ENCODE data around the gene BPIFB4. TPM values are rescaled to one million over a fixed set of nuclear protein-coding genes. Genes with fewer than 3 reads are reported as not detected.

The BPIFB4 gene
- total and polyA plus RNA-seq, 11 donors = not detected

DNA sequence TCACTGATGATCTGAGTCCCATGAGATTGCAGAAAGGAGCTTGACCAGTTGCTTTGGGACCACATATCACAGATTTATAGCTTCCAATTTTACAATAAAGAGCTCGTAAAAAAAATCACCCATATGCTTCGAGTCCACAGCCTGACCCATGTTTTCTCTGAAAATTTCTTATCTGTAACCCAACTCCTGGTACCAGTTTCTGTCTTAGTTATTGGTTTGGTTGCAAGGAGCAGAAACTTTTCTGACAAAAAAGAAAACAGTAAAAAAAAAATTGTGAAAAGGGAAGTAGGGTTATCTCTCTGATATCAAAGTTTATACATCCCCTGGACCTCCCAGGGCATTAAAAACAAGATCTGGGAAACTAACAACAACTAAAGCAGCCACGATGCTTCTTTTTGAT lies 57.8 kb downstream of the BPIFB4 start:
- Histone ChIP-seq H3K36me3 (no peaks in the 10 kb centered on the region), H3K27me3 (peaks cover 0 to 20% (median 0%) of the 10 kb centered on the region in 9 donors), H3K4me1 (no peaks in the 10 kb centered on the region), H3K27ac (no peak overlapping the region), H3K4me3 (no peak overlapping the region), H3K9me3 (peaks cover 0 to 3% (median 0%) of the 10 kb centered on the region in 12 donors)
- DNase-seq (no peak), ATAC-seq (no peak)
- TF ChIP-seq, protein P1, sequence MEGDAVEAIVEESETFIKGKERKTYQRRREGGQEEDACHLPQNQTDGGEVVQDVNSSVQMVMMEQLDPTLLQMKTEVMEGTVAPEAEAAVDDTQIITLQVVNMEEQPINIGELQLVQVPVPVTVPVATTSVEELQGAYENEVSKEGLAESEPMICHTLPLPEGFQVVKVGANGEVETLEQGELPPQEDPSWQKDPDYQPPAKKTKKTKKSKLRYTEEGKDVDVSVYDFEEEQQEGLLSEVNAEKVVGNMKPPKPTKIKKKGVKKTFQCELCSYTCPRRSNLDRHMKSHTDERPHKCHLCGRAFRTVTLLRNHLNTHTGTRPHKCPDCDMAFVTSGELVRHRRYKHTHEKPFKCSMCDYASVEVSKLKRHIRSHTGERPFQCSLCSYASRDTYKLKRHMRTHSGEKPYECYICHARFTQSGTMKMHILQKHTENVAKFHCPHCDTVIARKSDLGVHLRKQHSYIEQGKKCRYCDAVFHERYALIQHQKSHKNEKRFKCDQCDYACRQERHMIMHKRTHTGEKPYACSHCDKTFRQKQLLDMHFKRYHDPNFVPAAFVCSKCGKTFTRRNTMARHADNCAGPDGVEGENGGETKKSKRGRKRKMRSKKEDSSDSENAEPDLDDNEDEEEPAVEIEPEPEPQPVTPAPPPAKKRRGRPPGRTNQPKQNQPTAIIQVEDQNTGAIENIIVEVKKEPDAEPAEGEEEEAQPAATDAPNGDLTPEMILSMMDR (IDR thresholded peaks at IDR 0.05) = no peak
- WGBS, 4 donors = 75 to 82% (median 78%) methylated on average over 3 of the region's 3 CpGs
- intact Hi-C loops (cut with DNase I) = no loop called here

DNA sequence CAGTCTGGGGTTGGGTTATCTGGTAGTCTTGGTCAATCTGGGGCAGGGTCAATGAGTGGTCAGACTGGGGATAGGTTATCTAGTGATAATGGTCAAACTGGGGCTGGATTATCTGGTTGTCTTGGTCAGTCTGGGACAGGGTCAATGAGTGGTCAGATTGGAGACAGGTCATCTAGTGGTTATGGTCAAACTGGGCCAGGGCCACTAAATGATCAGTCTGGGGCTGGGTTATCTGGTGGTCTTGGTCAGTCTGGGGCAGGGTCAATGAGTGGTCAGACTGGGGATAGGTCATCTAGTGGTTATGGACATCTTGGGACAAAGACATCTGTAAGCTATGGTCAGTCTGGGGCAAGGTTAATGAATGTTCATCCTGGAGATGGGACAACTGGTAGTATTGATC lies 60.0 kb downstream of the BPIFB4 start:
- TF ChIP-seq, protein P1 (IDR thresholded peaks at IDR 0.05) = no peak
- TF ChIP-seq POLR2A (IDR thresholded peaks at IDR 0.05) = no peak
- Histone ChIP-seq H3K27me3 (peaks cover 0 to 4% (median 0%) of the 10 kb centered on the region in 9 donors), H3K4me3 (no peak overlapping the region), H3K9me3 (peaks cover 0 to 17% (median under 1%) of the 10 kb centered on the region in 12 donors), H3K36me3 (no peaks in the 10 kb centered on the region), H3K27ac (no peak overlapping the region), H3K4me1 (no peaks in the 10 kb centered on the region)
- ATAC-seq (no peak), DNase-seq (no peak)
- intact Hi-C loops (cut with DNase I) = no loop called here

DNA sequence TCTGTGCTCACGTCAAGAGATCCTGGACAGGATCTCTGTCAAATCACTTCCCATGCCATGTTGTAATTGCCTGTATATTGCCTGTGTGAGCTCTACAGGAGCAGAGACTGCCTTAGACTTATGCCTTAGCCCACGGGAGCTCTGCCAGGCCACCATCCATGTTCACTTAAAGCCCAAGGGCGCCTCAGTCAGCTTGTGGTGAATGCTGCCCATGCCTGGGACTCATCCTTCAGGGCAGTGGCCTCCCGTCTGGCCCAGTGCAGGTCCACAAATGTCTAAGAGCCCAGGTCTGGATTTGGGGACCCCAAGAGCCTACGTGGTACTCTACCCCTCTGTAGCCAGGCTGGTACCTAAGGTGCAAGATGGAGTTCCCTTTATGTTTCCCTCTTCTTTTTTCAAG lies 66.1 kb downstream of the BPIFB4 start:
- 67 to 85% (median 71%) methylated on average over 5 of the region's 5 CpGs for WGBS, 4 donors
- TF ChIP-seq, protein P1 (IDR thresholded peaks at IDR 0.05) = no peak
- no peak for TF ChIP-seq POLR2A (IDR thresholded peaks at IDR 0.05)
- intact Hi-C loops (cut with DNase I) = no loop called here
- Histone ChIP-seq H3K27ac (no peak overlapping the region), H3K4me1 (no peaks in the 10 kb centered on the region), H3K4me3 (no peak overlapping the region), H3K36me3 (no peaks in the 10 kb centered on the region), H3K27me3 (peaks cover 0 to 21% (median 0%) of the 10 kb centered on the region in 9 donors), H3K9me3 (peaks cover 0 to 17% (median under 1%) of the 10 kb centered on the region in 12 donors)
- DNase-seq (no peak), ATAC-seq (no peak)

DNA sequence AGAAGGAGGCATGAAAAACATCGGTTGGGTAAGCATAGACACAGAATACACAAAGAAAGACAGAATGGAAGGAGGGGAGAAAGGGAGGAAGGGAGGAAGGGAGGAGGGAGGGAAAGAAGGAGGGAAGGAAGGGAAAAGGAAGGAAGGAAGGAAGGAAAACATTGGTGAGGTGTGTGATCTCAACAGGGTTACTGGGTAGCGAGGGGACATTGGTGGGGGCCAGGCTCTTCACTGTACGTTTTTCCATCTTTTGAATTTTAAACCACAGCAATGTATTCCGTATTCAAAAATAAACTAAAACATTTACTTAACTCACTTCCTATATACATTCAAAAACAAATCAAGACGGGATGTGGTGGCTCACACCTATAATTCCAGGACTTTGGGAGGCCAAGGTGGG lies 67.9 kb downstream of the BPIFB4 start:
- intact Hi-C loops (cut with DNase I) = no loop called here
- Histone ChIP-seq H3K4me1 (no peaks in the 10 kb centered on the region), H3K9me3 (peaks cover 0 to 17% (median under 1%) of the 10 kb centered on the region in 12 donors), H3K27ac (no peak overlapping the region), H3K4me3 (no peak overlapping the region), H3K27me3 (peaks cover 0 to 21% (median 0%) of the 10 kb centered on the region in 9 donors), H3K36me3 (no peaks in the 10 kb centered on the region)
- no peak for ATAC-seq
- WGBS, 4 donors = 77 to 86% (median 83%) methylated on average over 5 of the region's 5 CpGs
- DNase-seq = no peak
- TF ChIP-seq, protein P1 (IDR thresholded peaks at IDR 0.05) = no peak
- no peak for TF ChIP-seq POLR2A (IDR thresholded peaks at IDR 0.05)

Measured in heart left ventricle (tissue), 16 donors.